HG03196 (cell line): ENCODE data around the gene RNASE1.

ENCODE experiments used
- ATAC-seq: cut with Tn5 transposase; IDR thresholded peaks from one replicate; pipeline ENCODE4 v1.9.1; 2021; ENCODE audit not compliant: unreplicated experiment

RNASE1 gene

GRCh38 chr14:20808162-20808483 is 5.5 kb upstream of the RNASE1 start:
- ATAC-seq: no peak

GRCh38 chr14:20807304-20808161 is 4.9 kb upstream of the RNASE1 start:
- no peak for ATAC-seq

GRCh38 chr14:20805485-20805884 is 2.8 kb upstream of the RNASE1 start:
- ATAC-seq: no peak

- ATAC-seq: no peak
These were observed 579 bp upstream of the RNASE1 start for GRCh38 chr14:20803223-20803622.

- ATAC-seq: no peak
These were observed 918 bp downstream of the RNASE1 start for GRCh38 chr14:20801726-20802125.

GRCh38 chr14:20799892-20800544 is 2.6 kb downstream of the RNASE1 start:
- no peak for ATAC-seq

GRCh38 chr14:20799456-20799891 is 3.2 kb downstream of the RNASE1 start:
- ATAC-seq: no peak

- no peak for ATAC-seq
These were observed 3.7 kb downstream of the RNASE1 start for GRCh38 chr14:20798932-20799331.

- ATAC-seq: no peak
These were observed 4.3 kb downstream of the RNASE1 start for GRCh38 chr14:20798318-20798717.

- no peak for ATAC-seq
These were observed 5.5 kb downstream of the RNASE1 start for GRCh38 chr14:20797164-20797563.

- no peak for ATAC-seq
These were observed 7.8 kb downstream of the RNASE1 start for GRCh38 chr14:20794644-20795369.

GRCh38 chr14:20792556-20792955 is 10.1 kb downstream of the RNASE1 start:
- ATAC-seq: no peak

GRCh38 chr14:20791597-20791996 is 11.0 kb downstream of the RNASE1 start:
- no peak for ATAC-seq

GRCh38 chr14:20791187-20791586 is 11.5 kb downstream of the RNASE1 start:
- ATAC-seq: no peak

GRCh38 chr14:20790464-20791116 is 12.1 kb downstream of the RNASE1 start:
- ATAC-seq: no peak

- ATAC-seq: no peak
These were observed 13.3 kb downstream of the RNASE1 start for GRCh38 chr14:20789230-20789813.

- no peak for ATAC-seq
These were observed 15.6 kb downstream of the RNASE1 start for GRCh38 chr14:20787025-20787424.

- peak; percentile 57 for ATAC-seq
These were observed 20.3 kb downstream of the RNASE1 start for GRCh38 chr14:20782280-20782890.

- no peak for ATAC-seq
These were observed 20.8 kb downstream of the RNASE1 start for GRCh38 chr14:20781803-20782202.

GRCh38 chr14:20775901-20776300 is 26.7 kb downstream of the RNASE1 start:
- no peak for ATAC-seq

GRCh38 chr14:20775043-20775442 is 27.6 kb downstream of the RNASE1 start:
- ATAC-seq: no peak
